A549 (cell line): ENCODE results near the gene SCN2B.

Source experiments
- CHD2 ChIP-seq: fragments of 150-350 bp; IDR thresholded peaks from 2 replicates; pipeline ENCODE4 v1.6.1; 2014; ENCODE audit warnings: low read length; ENCODE audit not compliant: partially characterized antibody
- RFX5 ChIP-seq: fragments of 450-650 bp; IDR thresholded peaks from 2 replicates; pipeline ENCODE4 v1.7.1; 2014; ENCODE audit warnings: antibody characterized with exemption, mild to moderate bottlenecking, moderate library complexity
- TF ChIP-seq, protein P1 (sequence below): fragments of >200 bp; sonication (Bioruptor Twin); formaldehyde crosslinking; IDR thresholded peaks from 3 replicates; pipeline ENCODE4 v1.5.1; 2016

DNA sequence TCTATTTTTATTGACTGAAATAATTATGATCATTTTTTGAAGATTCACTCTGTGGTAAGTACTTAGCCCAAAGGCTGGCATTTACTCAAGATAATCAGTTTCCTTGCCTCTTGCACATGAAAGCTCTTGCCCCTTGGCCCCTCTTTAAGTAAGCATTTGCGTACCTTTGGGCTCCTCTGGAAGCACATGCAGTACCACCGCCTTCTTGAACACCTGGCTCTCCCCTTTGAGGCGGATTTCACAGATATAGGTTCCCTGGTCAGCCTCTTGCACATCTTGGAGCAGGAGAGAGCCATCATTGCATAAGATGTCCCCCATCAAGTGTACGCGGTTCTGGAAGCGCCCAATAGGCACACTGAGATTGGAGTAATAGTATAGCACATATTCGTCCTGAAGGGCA lies 33.9 kb upstream of the SCN2B start:
- TF ChIP-seq, protein P1, sequence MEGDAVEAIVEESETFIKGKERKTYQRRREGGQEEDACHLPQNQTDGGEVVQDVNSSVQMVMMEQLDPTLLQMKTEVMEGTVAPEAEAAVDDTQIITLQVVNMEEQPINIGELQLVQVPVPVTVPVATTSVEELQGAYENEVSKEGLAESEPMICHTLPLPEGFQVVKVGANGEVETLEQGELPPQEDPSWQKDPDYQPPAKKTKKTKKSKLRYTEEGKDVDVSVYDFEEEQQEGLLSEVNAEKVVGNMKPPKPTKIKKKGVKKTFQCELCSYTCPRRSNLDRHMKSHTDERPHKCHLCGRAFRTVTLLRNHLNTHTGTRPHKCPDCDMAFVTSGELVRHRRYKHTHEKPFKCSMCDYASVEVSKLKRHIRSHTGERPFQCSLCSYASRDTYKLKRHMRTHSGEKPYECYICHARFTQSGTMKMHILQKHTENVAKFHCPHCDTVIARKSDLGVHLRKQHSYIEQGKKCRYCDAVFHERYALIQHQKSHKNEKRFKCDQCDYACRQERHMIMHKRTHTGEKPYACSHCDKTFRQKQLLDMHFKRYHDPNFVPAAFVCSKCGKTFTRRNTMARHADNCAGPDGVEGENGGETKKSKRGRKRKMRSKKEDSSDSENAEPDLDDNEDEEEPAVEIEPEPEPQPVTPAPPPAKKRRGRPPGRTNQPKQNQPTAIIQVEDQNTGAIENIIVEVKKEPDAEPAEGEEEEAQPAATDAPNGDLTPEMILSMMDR: no peak
- TF ChIP-seq RFX5: no peak
- no peak for TF ChIP-seq CHD2
